GM13977 (cell line): ENCODE data around the gene GPX4.
"Not testable (repeated sequence)": the region's sequence is repeated elsewhere in the genome, so short reads cannot be mapped to it uniquely, and the experiment has no call there.

Experiments
- DNase-seq: peaks from one replicate; pipeline ENCODE4 v3.0.0; 2012; ENCODE audit warnings: low spot score
- in situ Hi-C: fragments of 300-500 bp; cut with MboI; formaldehyde crosslinking; loops from one replicate; pipeline ENCODE4 v1.12.0; 2022; ENCODE audit warnings: low sequenced_read_pairs, low pct_unique_long_range_greater_than_20kb, mixed read lengths, inconsistent platforms; ENCODE audit not compliant: unreplicated experiment
- TF ChIP-seq, protein P1 (sequence below): IDR thresholded peaks from 2 replicates; pipeline ENCODE4 v1.5.1; 2012; ENCODE audit warnings: mild to moderate bottlenecking, control low read depth; ENCODE audit not compliant: insufficient read depth; ENCODE audit errors: extremely low read depth, missing control alignments

The GPX4 gene

DNA sequence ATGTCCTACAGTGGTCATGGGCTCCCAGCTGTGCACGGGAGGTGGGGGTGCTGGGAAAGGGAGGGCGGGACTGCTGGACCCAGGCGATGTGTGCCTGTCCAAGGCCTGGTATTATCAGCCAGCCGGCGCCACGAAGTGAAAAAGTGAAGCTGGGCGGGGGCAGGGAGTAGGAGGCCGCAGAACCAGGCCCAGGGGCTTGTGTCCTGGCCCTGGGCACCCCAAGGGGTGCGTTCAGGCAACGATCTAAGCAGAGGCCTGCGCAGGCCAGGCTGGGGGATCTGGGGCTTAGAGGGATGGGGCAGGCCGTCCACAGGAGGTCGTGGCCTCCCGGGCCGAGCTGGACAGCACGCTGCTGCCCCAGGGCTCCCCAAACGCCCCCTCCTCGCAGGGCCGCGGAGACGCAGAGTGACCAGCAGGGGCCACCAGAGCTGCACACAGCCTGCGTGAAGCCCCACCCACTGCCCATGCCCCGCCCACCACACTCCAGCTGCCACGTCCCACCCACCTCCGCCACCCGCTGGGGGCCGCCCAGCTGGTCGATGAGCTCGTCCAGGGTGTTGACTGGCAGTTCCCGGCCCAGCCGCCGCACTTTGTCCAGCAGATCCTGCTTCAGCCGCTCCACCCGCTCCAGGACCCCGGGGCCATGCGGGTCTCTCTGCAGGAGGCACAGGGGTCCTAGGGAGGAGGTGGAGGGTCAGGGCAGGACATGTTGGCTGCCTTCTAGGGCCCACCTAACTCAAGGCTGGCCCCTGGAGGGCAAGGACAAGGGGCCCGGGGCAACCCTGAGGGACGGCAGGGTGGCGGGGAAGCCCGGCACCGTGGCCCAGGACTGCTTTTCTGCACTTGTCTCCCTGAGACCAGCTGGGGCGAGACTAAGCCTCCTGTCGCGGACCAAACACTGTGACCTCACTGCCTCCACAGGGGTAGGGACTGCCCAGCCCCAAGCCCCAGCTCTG is 9.5 kb downstream of the GPX4 start:
- TF ChIP-seq, protein P1, sequence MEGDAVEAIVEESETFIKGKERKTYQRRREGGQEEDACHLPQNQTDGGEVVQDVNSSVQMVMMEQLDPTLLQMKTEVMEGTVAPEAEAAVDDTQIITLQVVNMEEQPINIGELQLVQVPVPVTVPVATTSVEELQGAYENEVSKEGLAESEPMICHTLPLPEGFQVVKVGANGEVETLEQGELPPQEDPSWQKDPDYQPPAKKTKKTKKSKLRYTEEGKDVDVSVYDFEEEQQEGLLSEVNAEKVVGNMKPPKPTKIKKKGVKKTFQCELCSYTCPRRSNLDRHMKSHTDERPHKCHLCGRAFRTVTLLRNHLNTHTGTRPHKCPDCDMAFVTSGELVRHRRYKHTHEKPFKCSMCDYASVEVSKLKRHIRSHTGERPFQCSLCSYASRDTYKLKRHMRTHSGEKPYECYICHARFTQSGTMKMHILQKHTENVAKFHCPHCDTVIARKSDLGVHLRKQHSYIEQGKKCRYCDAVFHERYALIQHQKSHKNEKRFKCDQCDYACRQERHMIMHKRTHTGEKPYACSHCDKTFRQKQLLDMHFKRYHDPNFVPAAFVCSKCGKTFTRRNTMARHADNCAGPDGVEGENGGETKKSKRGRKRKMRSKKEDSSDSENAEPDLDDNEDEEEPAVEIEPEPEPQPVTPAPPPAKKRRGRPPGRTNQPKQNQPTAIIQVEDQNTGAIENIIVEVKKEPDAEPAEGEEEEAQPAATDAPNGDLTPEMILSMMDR = peak; percentile 88
- DNase-seq = peak; percentile 99
- in situ Hi-C loops = loop anchor here (10.0 kb wide), 1 partner anchor 81 kb away; no protein-coding TSS in a partner anchor

DNA sequence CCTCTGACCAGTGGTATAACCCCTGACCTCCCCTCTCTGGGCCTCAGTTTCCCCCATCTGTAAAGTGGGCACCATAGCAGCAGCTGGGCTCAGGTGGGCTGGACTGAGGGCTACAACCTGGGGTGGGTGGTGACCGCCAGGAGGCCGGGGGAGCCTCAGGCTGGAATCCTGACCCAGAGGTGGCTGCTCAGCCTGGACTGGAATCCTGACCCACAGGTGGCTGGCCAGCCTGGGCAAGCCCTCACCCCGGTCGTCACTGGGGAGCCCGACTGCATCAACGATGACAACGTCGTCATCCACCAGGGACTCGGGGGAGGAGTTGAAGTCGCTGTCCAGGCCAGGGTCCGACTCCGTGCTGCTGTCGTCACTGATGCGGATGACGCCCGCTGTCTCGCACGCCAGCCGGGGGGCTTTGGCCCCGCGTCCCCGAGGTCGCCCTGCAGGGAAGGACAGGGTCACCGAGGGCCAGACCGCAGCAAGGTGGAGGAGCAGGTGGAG is 10.2 kb downstream of the GPX4 start:
- no peak for DNase-seq
- in situ Hi-C loops = loop anchor here (10.0 kb wide), 1 partner anchor 81 kb away; no protein-coding TSS in a partner anchor

DNA sequence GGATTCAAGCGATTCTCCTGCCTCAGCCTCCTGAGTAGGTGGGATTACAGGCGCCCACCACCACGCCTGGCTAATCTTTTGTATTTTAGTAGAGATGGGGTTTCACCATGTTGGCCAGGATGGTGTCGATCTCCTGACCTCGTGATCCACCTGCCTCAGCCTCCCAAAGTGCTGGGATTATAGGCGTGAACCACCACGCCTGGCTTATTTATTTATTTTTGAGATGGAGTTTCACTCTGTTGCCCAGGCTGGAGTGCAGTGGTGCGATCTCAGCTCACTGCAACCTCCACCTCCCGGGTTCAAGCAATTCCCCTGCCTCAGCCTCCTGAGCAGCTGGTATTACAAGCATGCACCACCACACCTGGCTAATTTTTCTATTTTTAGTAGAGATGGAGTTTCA is 10.9 kb downstream of the GPX4 start:
- in situ Hi-C loops = loop anchor here (10.0 kb wide), 1 partner anchor 80 kb away; no protein-coding TSS in a partner anchor
- DNase-seq = not testable (repeated sequence)

More for the DNA sequence above, 10.2 kb downstream of the GPX4 start:
- TF ChIP-seq, protein P1 = no peak

DNA sequence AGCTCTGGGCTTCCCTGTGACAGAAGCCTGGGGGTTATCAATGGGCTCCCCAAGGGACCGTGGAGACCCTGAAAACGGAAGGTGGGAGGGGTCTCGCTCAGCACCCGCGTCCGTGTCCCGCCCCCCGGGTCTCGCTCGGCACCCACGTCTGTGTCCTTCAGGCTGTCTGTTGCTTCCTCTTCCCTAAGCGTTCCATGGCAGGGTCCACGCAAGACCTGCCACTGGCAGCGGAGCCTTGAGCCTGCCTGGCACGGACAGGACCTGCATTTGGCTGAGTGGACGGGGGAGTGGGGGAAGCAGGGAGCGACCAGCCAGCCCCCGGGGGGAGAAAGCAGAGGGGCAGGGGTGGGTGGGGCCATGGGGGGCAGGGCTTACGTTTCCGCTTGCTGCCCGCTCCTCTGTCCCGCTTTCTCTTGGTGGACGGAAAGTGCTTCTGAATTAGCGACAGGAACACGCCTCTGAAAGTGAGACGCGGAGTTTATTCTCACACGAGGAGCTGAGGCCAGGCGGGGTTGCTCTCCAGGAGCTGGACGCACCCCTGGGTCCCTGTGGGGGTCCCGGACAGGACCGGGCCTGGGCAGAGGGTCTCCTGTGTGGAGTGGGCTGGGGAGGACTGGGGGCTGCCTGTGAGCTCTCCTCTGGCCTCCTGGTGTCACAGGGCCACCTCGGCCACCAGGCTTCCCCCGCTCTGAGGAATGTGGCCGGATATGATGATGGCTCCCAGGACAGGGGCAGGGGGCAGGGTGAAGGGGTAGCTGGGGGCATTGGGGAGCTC is 12.0 kb downstream of the GPX4 start:
- in situ Hi-C loops = loop anchor here (10.0 kb wide), 1 partner anchor 79 kb away; no protein-coding TSS in a partner anchor
- TF ChIP-seq, protein P1 = no peak
- DNase-seq = no peak

DNA sequence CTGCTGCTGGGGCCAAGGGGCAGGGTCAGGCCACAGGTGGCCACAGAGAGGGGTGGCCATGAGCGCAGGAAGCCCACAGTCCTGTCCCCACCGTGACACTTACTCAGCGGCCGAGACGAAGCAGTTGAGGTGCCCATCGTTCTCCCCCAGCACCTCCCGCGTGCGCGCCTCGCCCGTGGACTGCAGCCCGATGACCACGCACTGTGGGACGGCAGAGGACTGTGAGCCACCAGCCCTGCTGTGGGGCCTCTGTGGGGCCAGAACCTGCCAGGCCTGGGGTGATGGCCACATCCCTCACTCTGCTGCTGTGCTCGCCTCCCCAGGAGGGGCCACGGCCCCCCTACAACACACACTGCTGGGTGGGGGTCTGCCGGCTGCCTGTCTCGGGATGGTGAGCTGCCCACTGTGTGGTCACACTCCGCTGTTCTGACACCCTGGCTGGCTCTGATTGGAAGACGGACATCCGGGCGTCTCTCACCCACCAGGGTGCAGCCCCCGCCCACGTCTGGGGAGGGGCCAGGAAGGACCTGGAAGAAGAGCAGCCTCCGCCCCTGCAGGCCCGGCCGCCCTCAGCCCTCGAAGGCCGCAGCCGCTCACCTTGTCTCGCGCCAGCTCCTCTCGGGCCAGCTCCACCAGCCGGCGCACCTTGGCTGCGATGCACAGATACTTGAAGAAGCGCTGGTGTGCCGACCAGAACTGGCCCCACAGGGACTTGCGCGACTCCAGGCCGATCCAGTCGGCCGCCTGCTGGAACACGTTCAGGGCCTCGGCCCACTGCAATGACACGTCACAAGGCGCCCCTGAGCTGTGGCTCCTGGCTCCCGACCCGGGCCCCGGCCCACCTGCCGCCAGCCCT is 13.2 kb downstream of the GPX4 start:
- DNase-seq = no peak
- TF ChIP-seq, protein P1 = no peak
- in situ Hi-C loops = loop anchor here (10.0 kb wide), 1 partner anchor 78 kb away; no protein-coding TSS in a partner anchor

DNA sequence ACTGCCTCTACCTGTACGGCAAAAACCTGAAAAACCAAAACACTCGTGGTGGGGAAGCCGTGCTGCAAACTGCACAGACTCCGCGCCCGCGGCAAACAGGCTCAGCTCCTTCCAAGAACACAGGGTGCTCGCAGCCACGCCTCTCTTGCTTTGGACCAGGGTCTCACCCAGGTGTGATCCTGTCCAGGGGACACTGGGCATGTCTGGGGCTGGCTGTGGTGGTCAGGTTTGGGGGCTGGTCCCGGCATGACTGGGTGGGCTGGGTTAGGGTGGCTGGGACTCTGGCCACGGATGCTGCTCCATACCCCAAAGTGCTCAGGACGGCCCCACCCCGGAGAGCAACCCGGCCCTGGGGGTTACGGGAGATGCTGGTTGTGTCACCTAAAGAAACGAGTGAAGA is 13.9 kb downstream of the GPX4 start:
- TF ChIP-seq, protein P1 = no peak
- DNase-seq = no peak
- in situ Hi-C loops = loop anchor here (10.0 kb wide), 1 partner anchor 77 kb away; no protein-coding TSS in a partner anchor
